ENCODE data around the gene RPL18. TPM values are rescaled to one million over a fixed set of nuclear protein-coding genes. Genes with fewer than 3 reads are reported as not detected.
"Not testable (repeated sequence)": the region's sequence is repeated elsewhere in the genome, so short reads cannot be mapped to it uniquely, and the experiment has no call there.

RPL18 gene
- total RNA-seq, 1 donor from 2014 or later = 1,668 TPM

- not testable (repeated sequence) for ATAC-seq
Measured at GRCh38 chr19:48577908-48578307, 41.1 kb downstream of the RPL18 start.

- ATAC-seq = no peak
Measured at GRCh38 chr19:48575931-48576622, 42.9 kb downstream of the RPL18 start.

- ATAC-seq = no peak
Measured at GRCh38 chr19:48573163-48573505, 45.8 kb downstream of the RPL18 start.

- no peak for ATAC-seq
Measured at GRCh38 chr19:48571378-48572162, 47.4 kb downstream of the RPL18 start.

- ATAC-seq = no peak
Measured at GRCh38 chr19:48569814-48570213, 49.2 kb downstream of the RPL18 start.

- peak; percentile 85 for ATAC-seq
Measured at GRCh38 chr19:48568345-48568886, 50.6 kb downstream of the RPL18 start.

Other genes with a start within 250 kb of the RPL18 start
- 86.6 TPM for gene KDELR1, start 227.6 kb downstream of the RPL18 start, total RNA-seq
- 0.04 TPM for gene GRIN2D, start 225.5 kb downstream of the RPL18 start, total RNA-seq
- 24.6 TPM for gene GRWD1, start 173.2 kb downstream of the RPL18 start, total RNA-seq
- gene KCNJ14, start 163.6 kb downstream of the RPL18 start, total RNA-seq = 0.76 TPM
- gene CYTH2, start 149.8 kb downstream of the RPL18 start, total RNA-seq = 47.2 TPM
- 4.9 TPM for gene LMTK3, start 107.3 kb downstream of the RPL18 start, total RNA-seq
- 245 TPM for gene SULT2B1, start 67.0 kb downstream of the RPL18 start, total RNA-seq
- 0.64 TPM for gene SPACA4, start 12.4 kb downstream of the RPL18 start, total RNA-seq
- gene FAM83E, start 4.1 kb downstream of the RPL18 start, total RNA-seq = 6.5 TPM
- 7.7 TPM for gene SPHK2, start 328 bp upstream of the RPL18 start, total RNA-seq
- 6.7 TPM for gene DBP, start 18.2 kb upstream of the RPL18 start, total RNA-seq
- 3.1 TPM for gene CA11, start 27.0 kb upstream of the RPL18 start, total RNA-seq
- gene NTN5, start 53.8 kb upstream of the RPL18 start, total RNA-seq = not detected
- gene FUT2, start 76.8 kb upstream of the RPL18 start, total RNA-seq = 101 TPM
- gene MAMSTR, start 100.5 kb upstream of the RPL18 start, total RNA-seq = 0.56 TPM
- 7.3 TPM for gene RASIP1, start 121.4 kb upstream of the RPL18 start, total RNA-seq
- 1.3 TPM for gene IZUMO1, start 127.7 kb upstream of the RPL18 start, total RNA-seq
- 6.1 TPM for gene FUT1, start 133.5 kb upstream of the RPL18 start, total RNA-seq
- gene FGF21, start 136.3 kb upstream of the RPL18 start, total RNA-seq = not detected
- 31.0 TPM for gene BCAT2, start 191.9 kb upstream of the RPL18 start, total RNA-seq
- gene HSD17B14, start 217.3 kb upstream of the RPL18 start, total RNA-seq = 0.40 TPM
- 8.1 TPM for gene PLEKHA4, start 249.4 kb upstream of the RPL18 start, total RNA-seq